Measurements from ENCODE around the gene AGBL1. TPM values are rescaled to one million over a fixed set of nuclear protein-coding genes. Genes with fewer than 3 reads are reported as not detected.

AGBL1 gene
- total RNA-seq, 1 experiment from 2014 or later: not detected

GRCh38 chr15:86846036-86846435 lies 766.4 kb downstream of the AGBL1 start:
- Histone ChIP-seq H3K4me3 (ENCODE audit: low read depth, low read length, poor library complexity, severe bottlenecking) (no peak overlapping the region), H3K27me3 (replicated peaks; ENCODE audit: insufficient read depth, low read depth, low read length, poor library complexity) (no peaks in the 10 kb centered on the region), H3K9me3 (ENCODE audit: low read depth, low read length, poor library complexity, severe bottlenecking) (peaks cover 9% of the 10 kb centered on the region), H3K4me1 (ENCODE audit: insufficient read depth, low read length, poor library complexity, severe bottlenecking) (no peaks in the 10 kb centered on the region), H3K27ac (ENCODE audit: low read depth, low read length, poor library complexity, severe bottlenecking) (no peak overlapping the region), H3K36me3 (ENCODE audit: insufficient read depth, low read length, poor library complexity, severe bottlenecking) (no peaks in the 10 kb centered on the region)
- ChIA-PET CTCF (no interaction called here), POLR2A (ENCODE audit: low non-redundant PET) (no interaction called here)
- no TSS peak for BruUV-seq (replicated peaks)
- DNase-seq (ENCODE audit: low spot score): no peak
- intact Hi-C loops (cut with micrococcal nuclease; ENCODE audit: unreplicated experiment): no loop called here
- TF ChIP-seq CTCF (conservative IDR thresholded peaks at IDR 0.05; ENCODE audit: low read depth, low read length) (no peak), EZH2 (IDR thresholded peaks at IDR 0.05; ENCODE audit: borderline replicate concordance, low read depth, low read length, poor library complexity, severe bottlenecking) (no peak)

- Histone ChIP-seq H3K9me3 (ENCODE audit: low read depth, low read length, poor library complexity, severe bottlenecking) (peaks cover 9% of the 10 kb centered on the region), H3K4me3 (ENCODE audit: low read depth, low read length, poor library complexity, severe bottlenecking) (no peak overlapping the region), H3K36me3 (ENCODE audit: insufficient read depth, low read length, poor library complexity, severe bottlenecking) (no peaks in the 10 kb centered on the region), H3K27ac (ENCODE audit: low read depth, low read length, poor library complexity, severe bottlenecking) (no peak overlapping the region), H3K27me3 (replicated peaks; ENCODE audit: insufficient read depth, low read depth, low read length, poor library complexity) (no peaks in the 10 kb centered on the region), H3K4me1 (ENCODE audit: insufficient read depth, low read length, poor library complexity, severe bottlenecking) (no peaks in the 10 kb centered on the region)
- intact Hi-C loops (cut with micrococcal nuclease; ENCODE audit: unreplicated experiment): no loop called here
- DNase-seq (ENCODE audit: low spot score): no peak
- TF ChIP-seq EZH2 (IDR thresholded peaks at IDR 0.05; ENCODE audit: borderline replicate concordance, low read depth, low read length, poor library complexity, severe bottlenecking): no peak
- ChIA-PET POLR2A (ENCODE audit: low non-redundant PET) (interaction anchor here (0.7 kb wide), 1 partner anchor 29 kb away, joined by 9 read pairs; no protein-coding TSS in a partner anchor), CTCF (no interaction called here)
- no TSS peak for BruUV-seq (replicated peaks)
These were observed 769.5 kb downstream of the AGBL1 start for GRCh38 chr15:86849136-86849535.

- no peak overlapping the region for H3K27ac ChIP-seq (ENCODE audit: low read depth, low read length, poor library complexity, severe bottlenecking)
- no peaks in the 10 kb centered on the region for H3K27me3 ChIP-seq (replicated peaks; ENCODE audit: insufficient read depth, low read depth, low read length, poor library complexity)
- BruUV-seq (replicated peaks): no TSS peak
- CTCF ChIA-PET: no interaction called here
- intact Hi-C loops (cut with micrococcal nuclease; ENCODE audit: unreplicated experiment): no loop called here
- POLR2A ChIA-PET (ENCODE audit: low non-redundant PET): interaction anchor here (0.7 kb wide), 1 partner anchor 28 kb away, joined by 9 read pairs; no protein-coding TSS in a partner anchor
- no peak for TF ChIP-seq CTCF (conservative IDR thresholded peaks at IDR 0.05; ENCODE audit: low read depth, low read length)
- TF ChIP-seq EZH2 (IDR thresholded peaks at IDR 0.05; ENCODE audit: borderline replicate concordance, low read depth, low read length, poor library complexity, severe bottlenecking): no peak
- no peaks in the 10 kb centered on the region for H3K4me1 ChIP-seq (ENCODE audit: insufficient read depth, low read length, poor library complexity, severe bottlenecking)
- no peak for DNase-seq (ENCODE audit: low spot score)
- H3K36me3 ChIP-seq (ENCODE audit: insufficient read depth, low read length, poor library complexity, severe bottlenecking): no peaks in the 10 kb centered on the region
- no peak overlapping the region for H3K4me3 ChIP-seq (ENCODE audit: low read depth, low read length, poor library complexity, severe bottlenecking)
- H3K9me3 ChIP-seq (ENCODE audit: low read depth, low read length, poor library complexity, severe bottlenecking): peaks cover 8% of the 10 kb centered on the region
These were observed 770.1 kb downstream of the AGBL1 start for GRCh38 chr15:86849558-86850285.

DNA sequence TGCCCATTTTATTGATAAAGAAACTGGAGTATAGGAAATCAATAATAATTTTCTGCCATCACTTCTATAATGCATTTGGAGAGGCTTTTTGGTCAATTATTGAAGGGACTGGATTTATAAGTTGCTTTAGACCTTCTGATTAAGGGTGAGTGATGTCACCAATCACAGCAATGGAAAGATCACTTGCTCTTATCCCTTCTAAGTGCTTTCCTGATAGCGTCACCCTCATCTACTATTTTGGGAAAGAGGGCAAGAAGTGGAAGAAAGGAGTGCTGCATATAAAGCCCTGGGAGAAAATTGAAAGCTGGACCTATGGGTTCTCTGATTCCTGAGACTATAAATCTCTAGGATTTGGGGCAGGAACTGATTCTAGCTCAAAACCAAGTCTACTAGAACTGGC lies 771.3 kb downstream of the AGBL1 start:
- CTCF ChIA-PET: no interaction called here

More for the DNA sequence above, 771.3 kb downstream of the AGBL1 start:
- no peaks in the 10 kb centered on the region for H3K4me1 ChIP-seq (ENCODE audit: insufficient read depth, low read length, poor library complexity, severe bottlenecking)
- H3K27me3 ChIP-seq (replicated peaks; ENCODE audit: insufficient read depth, low read depth, low read length, poor library complexity): no peaks in the 10 kb centered on the region
- POLR2A ChIA-PET (ENCODE audit: low non-redundant PET): no interaction called here
- DNase-seq (ENCODE audit: low spot score): no peak
- intact Hi-C loops (cut with micrococcal nuclease; ENCODE audit: unreplicated experiment): no loop called here
- no peak overlapping the region for H3K4me3 ChIP-seq (ENCODE audit: low read depth, low read length, poor library complexity, severe bottlenecking)
- no peak overlapping the region for H3K27ac ChIP-seq (ENCODE audit: low read depth, low read length, poor library complexity, severe bottlenecking)
- no TSS peak for BruUV-seq (replicated peaks)
- no peak for TF ChIP-seq CTCF (conservative IDR thresholded peaks at IDR 0.05; ENCODE audit: low read depth, low read length)
- no peak for TF ChIP-seq EZH2 (IDR thresholded peaks at IDR 0.05; ENCODE audit: borderline replicate concordance, low read depth, low read length, poor library complexity, severe bottlenecking)
- H3K36me3 ChIP-seq (ENCODE audit: insufficient read depth, low read length, poor library complexity, severe bottlenecking): no peaks in the 10 kb centered on the region
- peaks cover 3% of the 10 kb centered on the region for H3K9me3 ChIP-seq (ENCODE audit: low read depth, low read length, poor library complexity, severe bottlenecking)
